GM12878 (cell line): ENCODE data around the gene HIVEP1.

Source experiments
- BCL3 ChIP-seq: IDR thresholded peaks from 2 replicates; pipeline ENCODE4 v1.6.1; 2011; ENCODE audit warnings: borderline replicate concordance, low read depth, mild to moderate bottlenecking, moderate library complexity, low read length; ENCODE audit not compliant: insufficient read depth, poor library complexity, severe bottlenecking
- CTCF ChIP-seq, 3 experiments: IDR thresholded peaks in 2 of 3; conservative IDR thresholded peaks in 1 of 3; 2 replicates each; pipeline ENCODE4 v1.5.1; 2011; ENCODE audit warnings: low read depth in 3 of 3, low read length in 3 of 3, mild to moderate bottlenecking in 3 of 3, control low read depth in 2 of 3, moderate library complexity in 2 of 3, inconsistent platforms in 1 of 3, mixed read lengths in 1 of 3; ENCODE audit not compliant: control insufficient read depth in 2 of 3, insufficient read depth in 1 of 3; ENCODE audit errors: extremely low read depth in 1 of 3
- JUND ChIP-seq: IDR thresholded peaks from 2 replicates; pipeline ENCODE4 v1.6.1; 2012; ENCODE audit warnings: low read depth, mild to moderate bottlenecking, low read length, improper control_type of control experiment, moderate library complexity
- NRF1 ChIP-seq: conservative IDR thresholded peaks from 2 replicates; pipeline ENCODE4 v1.6.1; 2011; ENCODE audit warnings: mild to moderate bottlenecking, low read depth, low read length, improper control_type of control experiment
- POLR2A ChIP-seq: IDR thresholded peaks from 2 replicates; pipeline ENCODE4 v1.6.1; 2011; ENCODE audit warnings: low read depth, mild to moderate bottlenecking, low read length
- RCOR1 ChIP-seq: conservative IDR thresholded peaks from 2 replicates; pipeline ENCODE4 v1.6.1; 2012; ENCODE audit warnings: low read depth, low read length, improper control_type of control experiment
- SMC3 ChIP-seq: IDR thresholded peaks from 2 replicates; pipeline ENCODE4 v1.6.1; 2011; ENCODE audit warnings: low read length, improper control_type of control experiment, borderline replicate concordance
- ZNF687 ChIP-seq: fragments of 450-650 bp; IDR thresholded peaks from 2 replicates; pipeline ENCODE4 v1.6.1; 2017; ENCODE audit warnings: mild to moderate bottlenecking, moderate library complexity
- TF ChIP-seq, protein P1 (sequence below): fragments of 450-650 bp; IDR thresholded peaks from 2 replicates; pipeline ENCODE4 v1.6.1; 2016; ENCODE audit warnings: mild to moderate bottlenecking, moderate library complexity, borderline replicate concordance
- TF ChIP-seq, protein P2 (sequence below): fragments of 450-650 bp; IDR thresholded peaks from 2 replicates; pipeline ENCODE4 v1.6.1; 2017; ENCODE audit warnings: antibody characterized with exemption, mild to moderate bottlenecking, moderate library complexity

DNA sequence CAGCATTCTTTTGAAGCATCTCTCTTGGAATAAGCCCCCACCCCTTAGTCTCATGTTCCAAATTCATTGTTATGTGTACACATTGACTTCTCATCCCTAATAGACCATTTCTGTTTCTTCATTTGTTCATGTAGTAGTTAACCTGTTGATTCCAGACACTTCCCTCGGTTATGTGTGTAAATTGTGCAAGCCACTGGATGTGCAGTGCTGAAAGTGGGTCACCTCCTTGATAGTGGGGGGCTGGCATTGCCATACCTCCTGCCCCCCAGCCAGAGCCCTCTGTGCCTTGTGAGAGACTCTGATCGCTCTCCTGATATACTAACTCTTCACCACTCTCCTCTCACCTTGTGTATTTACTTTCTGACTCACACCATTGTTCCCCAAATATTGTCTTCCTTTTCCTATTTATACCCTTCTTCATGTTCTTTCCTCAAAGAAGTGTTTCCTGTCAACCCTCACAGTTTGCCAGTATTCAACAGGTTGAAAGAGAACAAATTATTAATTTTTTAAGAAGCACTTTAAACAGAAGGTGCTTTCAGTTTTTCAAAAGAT is 59.0 kb downstream of the HIVEP1 start:
- no peak for TF ChIP-seq CTCF (IDR thresholded peaks at IDR 0.05 in 2 of 3, conservative IDR thresholded peaks at IDR 0.05 in 1 of 3; ENCODE audit: control insufficient read depth in 2 of 3, extremely low read depth in 1 of 3, insufficient read depth in 1 of 3, low read depth in 3 of 3, low read length in 3 of 3)
- TF ChIP-seq ZNF687: no peak
- no peak for TF ChIP-seq RCOR1
- no peak for TF ChIP-seq NRF1
- no peak for TF ChIP-seq POLR2A
- no peak for TF ChIP-seq BCL3
- TF ChIP-seq, protein P1, sequence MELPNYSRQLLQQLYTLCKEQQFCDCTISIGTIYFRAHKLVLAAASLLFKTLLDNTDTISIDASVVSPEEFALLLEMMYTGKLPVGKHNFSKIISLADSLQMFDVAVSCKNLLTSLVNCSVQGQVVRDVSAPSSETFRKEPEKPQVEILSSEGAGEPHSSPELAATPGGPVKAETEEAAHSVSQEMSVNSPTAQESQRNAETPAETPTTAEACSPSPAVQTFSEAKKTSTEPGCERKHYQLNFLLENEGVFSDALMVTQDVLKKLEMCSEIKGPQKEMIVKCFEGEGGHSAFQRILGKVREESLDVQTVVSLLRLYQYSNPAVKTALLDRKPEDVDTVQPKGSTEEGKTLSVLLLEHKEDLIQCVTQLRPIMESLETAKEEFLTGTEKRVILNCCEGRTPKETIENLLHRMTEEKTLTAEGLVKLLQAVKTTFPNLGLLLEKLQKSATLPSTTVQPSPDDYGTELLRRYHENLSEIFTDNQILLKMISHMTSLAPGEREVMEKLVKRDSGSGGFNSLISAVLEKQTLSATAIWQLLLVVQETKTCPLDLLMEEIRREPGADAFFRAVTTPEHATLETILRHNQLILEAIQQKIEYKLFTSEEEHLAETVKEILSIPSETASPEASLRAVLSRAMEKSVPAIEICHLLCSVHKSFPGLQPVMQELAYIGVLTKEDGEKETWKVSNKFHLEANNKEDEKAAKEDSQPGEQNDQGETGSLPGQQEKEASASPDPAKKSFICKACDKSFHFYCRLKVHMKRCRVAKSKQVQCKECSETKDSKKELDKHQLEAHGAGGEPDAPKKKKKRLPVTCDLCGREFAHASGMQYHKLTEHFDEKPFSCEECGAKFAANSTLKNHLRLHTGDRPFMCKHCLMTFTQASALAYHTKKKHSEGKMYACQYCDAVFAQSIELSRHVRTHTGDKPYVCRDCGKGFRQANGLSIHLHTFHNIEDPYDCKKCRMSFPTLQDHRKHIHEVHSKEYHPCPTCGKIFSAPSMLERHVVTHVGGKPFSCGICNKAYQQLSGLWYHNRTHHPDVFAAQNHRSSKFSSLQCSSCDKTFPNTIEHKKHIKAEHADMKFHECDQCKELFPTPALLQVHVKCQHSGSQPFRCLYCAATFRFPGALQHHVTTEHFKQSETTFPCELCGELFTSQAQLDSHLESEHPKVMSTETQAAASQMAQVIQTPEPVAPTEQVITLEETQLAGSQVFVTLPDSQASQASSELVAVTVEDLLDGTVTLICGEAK: no peak
- TF ChIP-seq, protein P2, sequence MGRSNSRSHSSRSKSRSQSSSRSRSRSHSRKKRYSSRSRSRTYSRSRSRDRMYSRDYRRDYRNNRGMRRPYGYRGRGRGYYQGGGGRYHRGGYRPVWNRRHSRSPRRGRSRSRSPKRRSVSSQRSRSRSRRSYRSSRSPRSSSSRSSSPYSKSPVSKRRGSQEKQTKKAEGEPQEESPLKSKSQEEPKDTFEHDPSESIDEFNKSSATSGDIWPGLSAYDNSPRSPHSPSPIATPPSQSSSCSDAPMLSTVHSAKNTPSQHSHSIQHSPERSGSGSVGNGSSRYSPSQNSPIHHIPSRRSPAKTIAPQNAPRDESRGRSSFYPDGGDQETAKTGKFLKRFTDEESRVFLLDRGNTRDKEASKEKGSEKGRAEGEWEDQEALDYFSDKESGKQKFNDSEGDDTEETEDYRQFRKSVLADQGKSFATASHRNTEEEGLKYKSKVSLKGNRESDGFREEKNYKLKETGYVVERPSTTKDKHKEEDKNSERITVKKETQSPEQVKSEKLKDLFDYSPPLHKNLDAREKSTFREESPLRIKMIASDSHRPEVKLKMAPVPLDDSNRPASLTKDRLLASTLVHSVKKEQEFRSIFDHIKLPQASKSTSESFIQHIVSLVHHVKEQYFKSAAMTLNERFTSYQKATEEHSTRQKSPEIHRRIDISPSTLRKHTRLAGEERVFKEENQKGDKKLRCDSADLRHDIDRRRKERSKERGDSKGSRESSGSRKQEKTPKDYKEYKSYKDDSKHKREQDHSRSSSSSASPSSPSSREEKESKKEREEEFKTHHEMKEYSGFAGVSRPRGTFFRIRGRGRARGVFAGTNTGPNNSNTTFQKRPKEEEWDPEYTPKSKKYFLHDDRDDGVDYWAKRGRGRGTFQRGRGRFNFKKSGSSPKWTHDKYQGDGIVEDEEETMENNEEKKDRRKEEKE: no peak
- TF ChIP-seq JUND: no peak
- no peak for TF ChIP-seq SMC3
